Measurements from ENCODE around the gene LRRC47. TPM values are rescaled to one million over a fixed set of nuclear protein-coding genes. Genes with fewer than 3 reads are reported as not detected.
"Not testable (repeated sequence)": the region's sequence is repeated elsewhere in the genome, so short reads cannot be mapped to it uniquely, and the experiment has no call there.

LRRC47 gene
- total RNA-seq, 1 experiment from 2014 or later, result 113 TPM

DNA sequence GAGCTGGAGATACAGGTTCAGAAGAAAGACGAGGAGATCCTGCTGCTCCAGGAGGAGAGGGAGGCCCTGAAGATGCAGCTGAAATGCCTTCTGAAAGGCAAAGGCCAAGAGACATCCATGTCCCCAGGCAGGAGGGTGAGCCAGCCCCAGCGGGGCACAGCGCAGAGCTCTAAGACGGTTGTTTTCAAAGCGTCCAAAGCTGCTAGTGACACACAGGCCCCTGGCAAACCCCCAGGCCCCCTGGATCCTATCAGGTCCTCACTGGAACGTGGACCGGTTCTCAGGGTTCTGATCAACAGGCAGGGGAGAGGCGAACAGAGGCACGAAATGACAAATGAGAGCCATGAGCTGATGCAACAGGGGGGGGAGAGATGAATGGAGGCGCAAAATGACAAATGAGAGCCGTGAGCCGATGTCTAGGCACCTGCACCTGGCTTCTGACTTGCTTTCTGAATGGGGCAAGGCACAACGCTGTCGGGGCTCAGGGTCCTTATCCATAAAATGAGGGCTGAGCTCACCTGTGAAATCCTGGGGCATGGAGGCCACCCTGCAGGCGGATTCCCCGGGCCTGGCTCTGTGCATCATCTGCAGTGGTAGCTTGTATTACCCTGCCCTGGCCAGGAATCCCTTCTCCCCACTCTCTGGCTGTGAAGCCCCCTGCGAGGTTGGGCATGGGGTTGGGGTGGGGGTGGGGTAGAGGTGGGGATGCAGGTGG is 34.8 kb downstream of the LRRC47 start:
- Histone ChIP-seq H3K4me3 (ENCODE audit: insufficient read depth, low read depth, low read length) (no peak overlapping the region), H3K36me3 (replicated peaks; ENCODE audit: control insufficient read depth, insufficient read depth, low read length) (no peaks in the 10 kb centered on the region), H3K27me3 (ENCODE audit: control insufficient read depth, insufficient read depth, low read length) (peaks cover under 1% of the 10 kb centered on the region)
- no peak for DNase-seq

GRCh38 chr1:3759796-3760195 is 36.5 kb downstream of the LRRC47 start:
- Histone ChIP-seq H3K27me3 (ENCODE audit: control insufficient read depth, insufficient read depth, low read length) (peaks cover 2% of the 10 kb centered on the region), H3K4me3 (ENCODE audit: insufficient read depth, low read depth, low read length) (no peak overlapping the region)
- no peak for DNase-seq

DNA sequence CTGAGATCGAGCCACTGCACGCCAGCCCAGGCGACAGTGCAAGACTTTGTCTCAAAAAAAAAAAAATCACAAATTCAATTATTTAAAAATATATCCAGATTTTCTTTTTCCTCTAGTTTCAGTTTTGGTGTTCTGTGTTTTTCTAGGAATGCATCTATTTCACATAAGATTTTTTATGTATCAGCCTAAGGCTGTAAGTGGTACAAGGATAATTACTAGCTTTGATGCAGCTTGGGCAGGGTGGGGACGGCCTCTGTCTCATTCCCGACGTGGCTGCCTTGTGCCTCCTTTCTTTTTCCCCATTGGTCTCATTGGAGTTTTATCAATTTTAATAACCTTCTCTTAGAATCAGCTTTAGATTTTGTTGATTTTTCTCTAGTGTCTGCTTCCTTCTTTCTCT is 37.1 kb downstream of the LRRC47 start:
- no peak for DNase-seq
- H3K36me3 ChIP-seq (replicated peaks; ENCODE audit: control insufficient read depth, insufficient read depth, low read length), result no peaks in the 10 kb centered on the region
- H3K4me3 ChIP-seq (ENCODE audit: insufficient read depth, low read depth, low read length), result no peak overlapping the region
- peaks cover 2% of the 10 kb centered on the region for H3K27me3 ChIP-seq (ENCODE audit: control insufficient read depth, insufficient read depth, low read length)

More at GRCh38 chr1:3759796-3760195, 36.5 kb downstream of the LRRC47 start:
- no peaks in the 10 kb centered on the region for H3K36me3 ChIP-seq (replicated peaks; ENCODE audit: control insufficient read depth, insufficient read depth, low read length)

DNA sequence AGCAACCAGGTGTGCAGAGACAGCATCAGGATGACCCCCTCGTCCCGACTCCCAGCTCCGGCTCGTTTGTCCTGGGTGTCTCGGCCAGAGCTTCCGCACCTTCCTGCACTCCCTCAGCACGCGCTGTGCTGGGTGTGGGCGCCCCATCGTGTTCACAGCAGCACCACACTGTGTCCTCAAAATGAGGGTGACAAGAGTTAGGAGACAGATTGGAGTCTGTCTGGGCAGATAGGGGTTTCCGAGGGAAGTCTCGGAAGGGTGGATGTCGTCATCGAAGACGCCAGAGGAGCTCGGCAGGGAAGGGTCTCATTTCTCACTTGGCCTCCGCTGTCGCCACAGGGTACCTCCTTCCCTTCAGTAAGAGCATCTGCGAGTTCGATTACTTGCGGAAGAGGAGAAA is 39.9 kb downstream of the LRRC47 start:
- H3K36me3 ChIP-seq (replicated peaks; ENCODE audit: control insufficient read depth, insufficient read depth, low read length), result no peaks in the 10 kb centered on the region
- no peak overlapping the region for H3K4me3 ChIP-seq (ENCODE audit: insufficient read depth, low read depth, low read length)
- H3K27me3 ChIP-seq (ENCODE audit: control insufficient read depth, insufficient read depth, low read length), result peaks cover 2% of the 10 kb centered on the region
- DNase-seq, result no peak

- Histone ChIP-seq H3K27me3 (ENCODE audit: control insufficient read depth, insufficient read depth, low read length) (peaks cover 4% of the 10 kb centered on the region), H3K4me3 (ENCODE audit: insufficient read depth, low read depth, low read length) (no peak overlapping the region), H3K36me3 (replicated peaks; ENCODE audit: control insufficient read depth, insufficient read depth, low read length) (no peaks in the 10 kb centered on the region)
- DNase-seq, result no peak
These were observed 42.4 kb downstream of the LRRC47 start for GRCh38 chr1:3753656-3754454.

DNA sequence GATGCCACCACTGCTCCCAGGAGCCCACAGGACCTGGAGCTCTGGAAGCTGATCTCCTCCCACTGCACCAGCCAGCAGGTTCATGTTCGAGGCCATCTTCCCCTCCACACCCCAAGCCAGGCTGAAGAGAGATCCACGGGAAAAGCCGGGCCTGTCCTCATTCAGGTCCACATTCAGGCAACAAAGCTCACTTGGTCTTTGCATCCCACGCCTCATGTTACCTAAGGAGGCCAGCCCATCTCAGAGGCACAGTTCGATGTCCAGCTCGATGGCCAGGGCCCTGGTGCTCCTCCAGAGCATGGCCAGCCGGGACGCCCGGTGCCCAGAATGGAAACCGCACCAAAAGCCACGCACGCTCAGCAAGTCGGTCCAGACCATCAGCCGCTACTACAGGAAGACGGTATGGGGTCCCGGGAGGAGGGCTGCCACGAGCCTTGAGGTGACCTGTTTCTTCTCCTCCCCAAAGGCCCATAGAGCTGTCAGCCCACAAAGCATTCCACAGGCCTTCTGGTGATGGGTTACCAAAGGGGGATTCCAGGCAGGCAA is 43.8 kb downstream of the LRRC47 start, which contains the start of gene CCDC27:
CCDC27 (plus strand) TSS at position 51 of the 546 bp plus-strand sequence; CDS start at position 83, 32 bp downstream.
- H3K27me3 ChIP-seq (ENCODE audit: control insufficient read depth, insufficient read depth, low read length), result peaks cover 4% of the 10 kb centered on the region
- DNase-seq, result no peak
- H3K4me3 ChIP-seq (ENCODE audit: insufficient read depth, low read depth, low read length), result no peak within 1 kb of the TSS
- H3K36me3 ChIP-seq (replicated peaks; ENCODE audit: control insufficient read depth, insufficient read depth, low read length), result no peaks in the 10 kb centered on the region

DNA sequence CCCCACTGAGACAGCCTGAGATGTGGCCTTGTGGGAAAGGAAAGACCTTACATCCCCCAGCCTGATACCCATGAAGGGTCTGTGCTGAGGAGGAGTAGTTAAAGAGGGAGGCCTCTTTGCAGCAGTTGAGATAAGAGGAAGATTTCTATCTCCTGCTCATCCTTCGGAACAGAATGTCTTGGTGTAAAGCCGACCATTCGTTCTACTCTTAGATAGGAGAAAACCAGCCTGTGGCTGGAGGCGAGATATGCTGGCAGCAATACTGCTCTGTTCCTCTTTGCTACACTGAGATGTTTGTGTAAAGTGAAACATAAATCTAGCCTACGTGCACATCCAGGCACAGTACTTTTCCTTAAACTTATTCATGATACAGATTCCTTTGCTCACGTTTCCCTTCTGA is 45.6 kb downstream of the LRRC47 start:
- peaks cover 2% of the 10 kb centered on the region; the same call in 1 of the 2 replicates for H3K27me3 ChIP-seq (ENCODE audit: control insufficient read depth, insufficient read depth, low read length)
- no peaks in the 10 kb centered on the region for H3K36me3 ChIP-seq (replicated peaks; ENCODE audit: control insufficient read depth, insufficient read depth, low read length)
- DNase-seq, result no peak
- no peak overlapping the region for H3K4me3 ChIP-seq (ENCODE audit: insufficient read depth, low read depth, low read length)

- no peak for DNase-seq
- Histone ChIP-seq H3K4me3 (ENCODE audit: insufficient read depth, low read depth, low read length) (no peak overlapping the region), H3K36me3 (replicated peaks; ENCODE audit: control insufficient read depth, insufficient read depth, low read length) (no peaks in the 10 kb centered on the region), H3K27me3 (ENCODE audit: control insufficient read depth, insufficient read depth, low read length) (peaks cover 2% of the 10 kb centered on the region; the same call in 1 of the 2 replicates)
These were observed 46.8 kb downstream of the LRRC47 start for GRCh38 chr1:3749512-3749911.

DNA sequence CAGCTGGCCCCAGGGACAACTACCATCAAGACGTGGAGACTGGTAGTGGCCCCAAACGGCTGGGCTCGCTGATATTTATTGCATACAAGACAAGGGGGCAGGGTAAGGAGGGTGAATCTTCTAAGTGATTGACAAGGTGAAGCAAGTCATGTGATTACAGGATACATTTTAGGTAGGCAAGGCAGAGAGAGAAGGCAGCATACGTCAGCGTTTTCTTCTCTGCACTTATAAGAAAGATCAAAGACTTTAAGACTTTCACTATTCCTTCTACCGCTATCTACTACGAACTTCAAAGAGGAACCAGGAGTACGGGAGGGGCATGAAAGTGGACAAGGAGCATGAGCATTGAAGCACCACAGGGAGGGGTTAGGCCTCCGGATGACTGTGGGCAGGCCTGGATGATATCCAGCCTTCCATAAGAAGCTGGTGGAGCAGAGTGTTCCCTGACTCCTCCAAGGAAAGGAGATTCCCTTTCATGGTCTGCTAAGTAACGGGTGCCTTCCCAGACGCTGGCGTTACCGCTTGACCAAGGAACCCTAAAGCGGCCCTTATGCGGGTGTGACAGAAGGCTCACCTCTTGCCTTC is 47.9 kb downstream of the LRRC47 start:
- H3K4me3 ChIP-seq (ENCODE audit: insufficient read depth, low read depth, low read length); H3K27me3 ChIP-seq (ENCODE audit: control insufficient read depth, insufficient read depth, low read length); H3K36me3 ChIP-seq (replicated peaks; ENCODE audit: control insufficient read depth, insufficient read depth, low read length); DNase-seq: not testable (repeated sequence)

DNA sequence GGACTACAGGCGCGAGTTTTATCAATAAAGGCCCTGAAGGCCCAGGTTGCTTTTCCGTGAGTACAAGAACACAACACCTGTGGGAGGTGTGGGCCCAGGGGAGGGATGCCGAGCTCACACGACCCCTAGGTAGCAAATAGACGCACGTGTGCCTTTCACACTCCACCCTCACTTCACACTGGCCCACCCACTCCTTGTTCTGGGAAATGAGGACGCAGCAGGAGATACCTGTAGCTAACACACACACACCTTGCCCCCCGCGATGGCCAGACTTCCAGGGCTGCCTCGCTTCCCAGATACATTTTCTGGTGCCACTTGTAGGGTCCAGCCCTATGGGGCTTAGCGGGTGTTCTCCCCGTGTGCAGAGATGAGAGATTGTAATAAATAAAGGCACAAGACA is 48.4 kb downstream of the LRRC47 start:
- no peak for DNase-seq
- Histone ChIP-seq H3K27me3 (ENCODE audit: control insufficient read depth, insufficient read depth, low read length) (peaks cover 2% of the 10 kb centered on the region; the same call in 1 of the 2 replicates), H3K36me3 (replicated peaks; ENCODE audit: control insufficient read depth, insufficient read depth, low read length) (peaks cover 3% of the 10 kb centered on the region), H3K4me3 (ENCODE audit: insufficient read depth, low read depth, low read length) (no peak overlapping the region)

DNA sequence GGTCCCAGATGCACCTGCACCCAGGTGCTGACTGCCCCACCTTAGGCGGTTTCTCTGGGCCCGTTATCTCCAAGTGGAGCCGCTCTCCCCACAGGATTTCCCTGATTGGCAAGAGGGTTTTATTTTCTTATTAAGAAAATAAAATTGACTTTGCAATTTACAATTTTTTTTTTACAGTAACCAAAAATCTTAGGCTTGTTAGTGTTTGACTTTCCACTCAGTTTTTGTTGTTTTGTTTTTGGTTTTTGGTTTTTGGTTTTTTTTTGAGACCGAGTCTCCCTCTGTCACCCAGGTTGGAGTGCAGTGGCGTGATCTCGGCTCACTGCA is 48.8 kb downstream of the LRRC47 start:
- peaks cover 2% of the 10 kb centered on the region; the same call in 1 of the 2 replicates for H3K27me3 ChIP-seq (ENCODE audit: control insufficient read depth, insufficient read depth, low read length)
- DNase-seq, result no peak
- H3K4me3 ChIP-seq (ENCODE audit: insufficient read depth, low read depth, low read length), result no peak overlapping the region; the same call in 1 of the 2 replicates
- peaks cover 7% of the 10 kb centered on the region for H3K36me3 ChIP-seq (replicated peaks; ENCODE audit: control insufficient read depth, insufficient read depth, low read length)

- Histone ChIP-seq H3K36me3 (replicated peaks; ENCODE audit: control insufficient read depth, insufficient read depth, low read length) (peaks cover 12% of the 10 kb centered on the region), H3K27me3 (ENCODE audit: control insufficient read depth, insufficient read depth, low read length) (peaks cover 2% of the 10 kb centered on the region; the same call in 1 of the 2 replicates), H3K4me3 (ENCODE audit: insufficient read depth, low read depth, low read length) (peak overlapping the region; percentile 91)
- peak; percentile 100 for DNase-seq
These were observed 49.3 kb downstream of the LRRC47 start for GRCh38 chr1:3746830-3747521.

- Histone ChIP-seq H3K27me3 (ENCODE audit: control insufficient read depth, insufficient read depth, low read length) (peaks cover 2% of the 10 kb centered on the region; the same call in 1 of the 2 replicates), H3K36me3 (replicated peaks; ENCODE audit: control insufficient read depth, insufficient read depth, low read length) (peaks cover 15% of the 10 kb centered on the region), H3K4me3 (ENCODE audit: insufficient read depth, low read depth, low read length) (peak overlapping the region; percentile 91)
- DNase-seq, result peak; percentile 91
These were observed 49.9 kb downstream of the LRRC47 start for GRCh38 chr1:3746389-3746829.
